Activated CD4-positive, alpha-beta T cell treated with anti-CD3 and anti-CD28 coated beads, Interleukin-2, Interleukin-6, amounts not matched to agents 100 ng/mL and 50 ng/mL, durations not matched to agents 16 hours and 8 hours (primary cell): ENCODE measurements around the gene DSCAML1.

Experiments
- DNase-seq: peaks from one replicate; pipeline ENCODE4 v3.0.0-alpha.2; 2020

Gene DSCAML1

DNA sequence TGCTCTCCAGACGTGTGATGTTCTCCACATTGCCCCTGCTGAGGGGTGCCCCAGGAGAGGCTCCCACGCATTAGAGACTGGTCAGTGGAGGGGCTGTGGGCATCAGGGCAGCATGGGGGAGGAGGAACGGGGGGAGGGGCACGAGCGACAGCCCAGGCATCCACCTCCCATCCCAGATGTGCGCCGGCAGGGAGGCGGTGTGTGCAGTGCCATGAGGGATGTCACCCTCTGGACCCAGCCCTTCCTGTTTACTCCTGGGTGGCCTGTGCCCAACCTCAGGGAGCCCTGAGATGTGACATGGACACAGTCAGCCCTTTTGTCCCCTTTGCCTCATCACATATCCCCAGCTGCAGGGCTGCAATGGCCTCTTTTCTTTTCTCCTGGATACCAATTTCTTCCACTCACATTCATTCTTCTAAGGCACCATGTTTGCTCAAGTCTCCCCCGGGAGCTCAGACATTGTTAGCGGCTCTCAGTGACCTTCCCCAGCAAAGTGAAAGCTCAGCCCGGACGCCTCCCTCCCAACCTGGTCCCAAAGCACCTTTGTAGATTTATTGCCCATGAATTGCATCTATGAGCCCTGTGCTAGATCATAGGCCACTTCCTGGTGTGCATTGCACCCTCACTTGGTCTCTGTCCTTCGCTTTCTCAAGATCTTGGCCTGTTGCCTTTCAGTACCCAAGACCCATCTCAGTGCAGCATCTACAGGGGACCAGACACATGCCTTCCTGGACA is 318.7 kb downstream of the DSCAML1 start:
- DNase-seq: no peak

DNA sequence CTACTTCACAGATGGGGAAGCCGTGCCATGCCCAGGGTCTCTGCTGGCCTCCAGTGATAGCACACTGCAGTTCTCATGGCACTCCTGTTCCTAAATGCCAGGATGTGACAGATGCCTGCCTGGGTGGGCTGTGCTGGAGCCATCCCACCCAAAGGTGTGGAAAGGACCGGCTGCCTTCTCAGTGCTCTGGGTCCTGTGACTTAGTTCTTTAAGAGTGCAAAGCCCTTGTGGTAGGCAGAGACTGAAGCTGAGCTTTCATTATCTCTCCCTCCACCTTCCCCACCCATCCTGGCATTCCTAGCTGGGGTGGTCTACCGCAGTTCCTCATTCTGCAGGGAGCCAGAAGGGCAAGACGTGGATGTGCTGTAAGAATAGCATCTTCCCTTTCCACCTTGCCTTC is 319.3 kb downstream of the DSCAML1 start:
- DNase-seq: no peak

DNA sequence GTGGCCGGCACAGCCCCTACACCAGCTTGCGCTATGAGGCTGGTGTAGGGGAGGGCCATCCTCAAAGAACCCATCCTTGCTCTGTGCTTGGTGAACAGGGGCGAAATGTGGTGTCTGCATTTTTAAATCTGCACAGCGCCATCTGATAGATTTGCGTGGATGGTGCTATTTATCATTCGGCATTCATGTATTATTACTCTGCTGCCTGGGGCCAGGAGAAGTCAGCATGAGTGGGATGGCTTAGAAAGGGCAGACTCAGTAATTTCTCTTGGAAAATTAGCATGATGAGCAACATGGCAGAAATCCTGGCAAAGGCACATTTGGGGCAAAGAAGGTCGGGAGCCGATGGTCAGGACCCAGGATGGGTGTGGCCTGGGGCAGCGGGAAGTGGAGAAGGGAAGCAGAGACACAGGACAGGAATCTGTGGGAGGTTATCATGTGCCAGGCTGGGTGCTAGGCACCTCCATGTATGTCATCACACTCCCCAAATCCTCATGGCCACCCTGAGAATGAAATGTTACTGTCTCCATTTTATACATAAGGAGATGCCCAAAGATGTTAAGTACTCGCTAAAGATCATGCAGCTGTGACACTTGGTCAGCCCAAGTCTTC is 320.4 kb downstream of the DSCAML1 start:
- no peak for DNase-seq

DNA sequence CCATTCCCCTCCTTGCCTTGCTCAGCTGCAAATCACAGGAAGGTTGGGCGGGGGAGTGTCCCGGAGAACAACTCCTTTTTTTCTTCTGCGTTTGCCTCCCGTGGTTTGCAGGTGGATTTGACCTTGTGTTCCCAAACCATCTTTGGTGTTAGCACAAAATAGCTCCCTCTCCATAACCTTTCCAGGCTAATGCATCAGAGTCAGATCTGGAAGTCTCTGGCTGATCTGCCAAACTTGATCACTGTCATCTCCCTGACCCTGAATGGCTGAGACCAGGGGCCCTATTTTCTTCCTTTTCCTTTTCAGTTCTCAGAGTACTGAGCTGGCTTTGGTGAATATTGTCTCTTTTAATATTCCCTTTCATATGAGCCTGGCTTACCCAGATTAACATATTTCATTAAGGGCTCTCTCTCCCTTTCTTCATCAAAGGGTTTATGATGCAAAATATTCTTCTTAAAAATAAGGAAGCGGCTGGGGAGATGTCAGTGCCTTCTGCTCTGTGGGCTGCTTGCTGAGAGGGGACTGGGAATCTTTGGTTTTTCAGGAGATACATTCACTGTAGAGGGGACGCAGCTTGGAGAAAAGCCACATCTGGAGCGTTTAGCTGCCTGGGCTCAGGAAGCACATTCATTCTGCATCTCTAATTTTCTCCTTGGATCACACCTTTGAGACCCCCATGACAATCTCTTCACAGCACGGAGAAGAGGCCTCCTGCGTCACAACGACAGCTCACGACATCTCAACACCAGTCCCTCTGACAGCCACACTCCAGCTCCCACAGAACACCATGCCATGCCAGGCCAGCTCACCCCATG is 321.1 kb downstream of the DSCAML1 start:
- DNase-seq: no peak

DNA sequence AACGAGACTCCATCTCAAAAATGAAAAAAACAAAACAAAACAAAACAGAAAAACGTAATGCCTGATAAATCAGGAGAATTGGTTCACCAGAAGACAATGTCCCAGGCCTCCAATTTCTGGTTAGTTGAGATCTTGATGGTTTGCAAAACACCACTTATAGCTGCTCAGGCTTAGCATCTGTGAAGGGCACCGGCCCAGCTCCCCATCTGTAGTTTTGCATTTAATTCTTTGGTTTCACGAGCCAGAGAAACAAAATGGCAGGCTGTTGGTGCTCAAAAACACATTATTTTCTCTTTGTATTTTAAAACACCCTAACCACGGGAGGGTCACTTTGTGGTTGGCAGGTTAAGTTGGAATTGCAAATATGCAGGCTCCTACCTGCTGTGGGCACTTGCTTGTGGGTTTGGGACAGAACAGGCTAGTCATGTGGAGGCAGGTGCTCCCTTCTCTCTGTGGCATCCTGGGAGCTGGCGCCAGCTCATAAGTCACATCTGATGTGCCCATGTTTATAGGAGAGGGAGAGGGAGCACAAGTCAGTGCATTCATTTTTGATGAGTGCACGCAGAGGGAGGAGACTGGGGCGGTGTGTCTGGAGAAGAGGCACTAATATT is 323.4 kb downstream of the DSCAML1 start:
- no peak for DNase-seq

DNA sequence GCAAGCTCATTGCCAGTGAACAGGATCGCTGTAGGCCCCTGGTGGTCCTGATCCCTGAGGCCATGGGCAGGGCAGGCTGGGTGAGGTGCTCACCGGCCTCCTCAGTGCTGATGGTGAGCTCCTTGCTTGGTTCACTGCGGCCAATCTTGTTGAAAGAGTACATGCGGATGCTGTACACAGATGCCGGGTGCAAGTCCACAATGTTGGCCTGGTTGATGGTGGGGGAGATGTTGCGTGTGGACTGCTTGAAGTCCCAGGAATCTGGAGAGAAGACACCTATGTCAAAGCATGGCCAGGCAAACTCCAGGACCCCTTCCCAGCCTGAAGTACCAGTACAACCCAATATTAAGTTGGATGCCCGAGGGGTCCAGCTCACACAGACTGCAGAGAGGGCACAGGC is 325.2 kb downstream of the DSCAML1 start:
- DNase-seq: no peak

DNA sequence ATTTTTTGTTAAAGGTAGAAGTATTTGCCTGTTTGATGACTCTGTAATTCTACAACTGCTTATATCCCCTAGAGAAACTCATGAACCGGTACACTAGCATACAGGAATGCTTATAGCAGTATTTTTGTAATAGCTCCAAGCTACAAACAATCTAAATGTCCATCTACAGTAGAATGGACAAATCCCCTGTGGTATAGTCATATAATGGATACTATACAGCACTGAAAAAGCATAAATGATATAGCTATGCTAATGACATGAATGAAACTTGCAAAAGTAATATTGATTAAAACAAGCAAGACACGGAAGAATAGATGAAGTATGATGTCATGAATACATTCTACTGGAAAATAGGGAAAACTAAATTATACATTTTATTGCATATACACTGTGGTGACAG is 326.4 kb downstream of the DSCAML1 start:
- no peak for DNase-seq

DNA sequence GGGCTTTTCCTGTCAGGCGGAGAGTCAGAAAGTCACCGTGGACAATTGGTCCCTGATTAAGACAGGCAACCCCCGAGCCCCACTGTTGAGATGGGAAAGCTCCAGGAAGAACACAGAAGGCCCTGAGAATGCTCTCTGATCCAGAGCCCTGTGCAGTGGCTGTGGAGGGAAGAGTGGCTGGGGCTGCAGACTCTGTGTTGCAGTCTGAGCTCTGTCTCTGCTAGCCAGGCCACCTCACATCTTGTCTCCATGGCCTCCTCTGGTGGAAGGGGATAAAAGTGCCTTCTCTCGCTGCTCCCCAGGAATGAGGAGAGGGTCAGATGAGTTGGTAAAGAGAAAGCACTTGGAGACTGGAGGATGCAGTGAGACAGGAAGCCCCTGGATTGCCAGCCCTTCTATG is 328.1 kb downstream of the DSCAML1 start:
- no peak for DNase-seq

DNA sequence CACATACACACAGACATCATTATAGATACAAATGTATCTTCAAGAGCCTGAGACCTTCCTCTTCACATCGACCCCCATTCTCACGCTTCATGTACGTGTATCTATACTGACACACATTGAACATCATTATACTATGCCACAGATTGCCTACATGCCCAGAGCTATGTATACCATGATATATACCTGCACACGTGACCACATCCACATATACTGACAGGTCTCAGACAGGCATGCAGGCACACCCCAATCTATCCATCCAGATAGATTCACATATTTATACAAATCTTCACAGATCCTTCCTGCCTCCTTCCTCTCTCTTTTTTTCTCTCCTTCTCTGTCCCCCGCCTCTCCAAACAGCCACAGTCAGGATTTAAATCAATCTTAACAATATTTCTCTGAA is 329.2 kb downstream of the DSCAML1 start:
- no peak for DNase-seq

DNA sequence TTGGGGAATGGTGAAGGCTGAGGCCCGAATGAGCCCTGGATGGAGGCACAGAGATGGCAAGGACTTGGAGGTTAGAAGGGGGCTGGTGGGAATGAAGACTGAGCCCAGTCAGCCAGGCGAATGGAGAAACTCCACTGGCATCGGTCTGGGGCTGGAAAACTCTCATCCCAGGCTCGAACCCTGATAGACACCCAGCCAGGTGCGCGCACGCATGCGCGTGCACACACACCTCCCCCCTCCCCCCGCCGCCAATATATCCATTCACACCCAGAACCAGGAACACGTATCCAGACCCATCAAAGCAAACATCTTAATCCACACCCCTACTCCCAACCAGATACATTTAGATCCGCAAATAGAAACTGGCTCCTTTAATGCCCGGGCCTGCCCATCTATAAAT is 330.1 kb downstream of the DSCAML1 start:
- no peak for DNase-seq

DNA sequence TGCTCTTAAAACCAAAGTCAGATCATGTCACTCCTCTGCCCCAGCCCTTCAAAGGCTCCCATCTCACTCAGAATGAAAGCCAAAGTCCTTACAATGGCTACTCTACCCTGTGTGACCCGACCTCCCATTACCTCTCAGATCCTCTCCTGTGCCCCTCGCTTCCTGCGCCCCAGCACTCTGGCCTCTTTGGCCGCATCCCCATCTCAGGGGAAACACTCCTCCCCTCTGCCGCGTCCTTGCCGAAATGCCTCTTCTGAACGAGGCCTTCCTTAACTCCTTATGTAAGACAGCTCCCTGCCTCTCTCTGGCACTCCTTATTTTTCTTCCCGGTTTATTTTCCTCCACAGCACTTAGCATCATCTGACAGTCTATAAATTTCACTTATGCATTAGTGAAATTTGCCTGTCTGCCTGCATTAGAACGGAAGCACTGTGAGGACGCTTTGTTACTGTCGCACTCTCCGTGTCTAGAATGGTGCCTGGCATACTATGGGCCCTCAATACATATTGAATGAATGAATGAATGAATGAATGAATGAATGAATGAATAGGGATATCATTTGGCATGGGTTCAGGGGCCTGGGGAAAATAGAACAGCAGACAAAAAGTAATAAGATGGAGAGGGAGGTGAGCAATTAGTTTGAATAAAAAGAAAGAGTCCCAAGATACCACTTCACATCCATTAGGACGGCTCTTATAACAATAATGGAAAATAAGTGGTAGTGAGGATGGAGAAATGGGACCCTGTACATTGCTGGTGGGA is 331.6 kb downstream of the DSCAML1 start:
- no peak for DNase-seq

DNA sequence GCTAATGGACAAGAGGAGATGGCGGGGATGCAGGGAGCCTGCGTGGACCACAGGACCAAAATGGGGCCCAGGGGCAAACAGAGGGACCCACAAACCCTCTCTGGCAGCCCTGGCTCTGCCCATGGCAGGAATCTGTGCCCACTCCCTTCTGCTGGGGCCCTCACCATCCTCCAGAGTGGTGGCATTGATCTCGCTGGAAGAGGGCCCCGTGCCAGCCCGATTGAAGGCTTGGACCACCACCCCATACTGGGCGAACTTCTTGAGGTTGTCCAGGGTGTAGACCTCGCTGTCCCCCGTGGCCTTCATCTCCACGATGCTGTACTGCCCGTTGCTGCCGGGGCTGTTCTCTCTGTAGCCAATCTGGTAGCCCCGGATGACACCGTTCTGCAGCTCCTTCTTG is 332.2 kb downstream of the DSCAML1 start:
- DNase-seq: no peak

DNA sequence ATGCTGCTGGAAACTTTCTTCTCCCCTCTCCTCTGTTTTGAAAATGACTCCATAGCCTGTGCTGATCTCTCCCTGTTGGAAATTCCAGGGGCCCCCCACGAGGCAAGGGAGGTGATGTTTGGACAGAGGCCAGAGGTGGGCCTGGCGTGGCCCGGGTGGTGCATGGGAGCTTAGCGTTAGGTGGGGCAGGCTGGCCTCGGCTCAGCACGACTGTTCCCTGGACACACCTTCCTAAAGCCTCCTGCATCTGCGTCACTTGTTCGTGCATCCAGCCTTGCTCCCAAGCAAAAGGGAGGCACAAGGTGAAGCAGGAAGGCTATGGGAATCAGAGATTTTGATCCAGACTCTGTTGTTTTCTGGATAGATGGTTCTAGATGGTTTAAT is 334.2 kb downstream of the DSCAML1 start:
- DNase-seq: no peak

DNA sequence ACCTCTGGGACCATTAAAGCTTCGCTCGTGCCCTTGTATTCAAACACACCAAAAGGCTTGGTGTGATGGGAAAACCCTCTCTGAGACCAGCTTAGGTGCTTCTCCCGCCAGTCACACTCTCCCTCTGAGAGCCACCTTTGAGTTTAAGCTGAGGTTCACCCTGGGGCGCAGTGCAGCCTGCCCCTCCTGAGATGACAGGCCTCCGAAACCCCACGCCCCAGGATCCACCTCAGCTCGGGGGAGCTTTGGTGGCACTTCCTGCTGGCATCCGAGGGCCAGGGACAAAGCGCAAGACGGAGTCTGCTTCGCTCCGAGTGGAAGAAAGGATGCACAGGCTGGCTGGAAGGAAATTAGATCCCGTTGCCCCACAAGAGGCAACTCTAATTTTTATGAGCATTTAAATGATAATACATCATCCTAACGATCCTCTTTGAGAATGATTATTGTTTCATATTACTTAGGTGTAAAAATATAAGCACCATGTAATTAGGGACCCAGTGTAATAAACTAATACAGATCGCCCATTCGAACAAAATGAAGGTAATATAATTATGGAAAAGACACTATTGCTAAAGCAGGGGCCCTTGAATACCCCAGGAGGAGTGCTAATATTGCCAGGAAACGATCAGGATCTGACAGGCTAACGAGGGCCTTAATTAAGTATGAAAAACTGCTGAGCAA is 334.7 kb downstream of the DSCAML1 start:
- DNase-seq: no peak

DNA sequence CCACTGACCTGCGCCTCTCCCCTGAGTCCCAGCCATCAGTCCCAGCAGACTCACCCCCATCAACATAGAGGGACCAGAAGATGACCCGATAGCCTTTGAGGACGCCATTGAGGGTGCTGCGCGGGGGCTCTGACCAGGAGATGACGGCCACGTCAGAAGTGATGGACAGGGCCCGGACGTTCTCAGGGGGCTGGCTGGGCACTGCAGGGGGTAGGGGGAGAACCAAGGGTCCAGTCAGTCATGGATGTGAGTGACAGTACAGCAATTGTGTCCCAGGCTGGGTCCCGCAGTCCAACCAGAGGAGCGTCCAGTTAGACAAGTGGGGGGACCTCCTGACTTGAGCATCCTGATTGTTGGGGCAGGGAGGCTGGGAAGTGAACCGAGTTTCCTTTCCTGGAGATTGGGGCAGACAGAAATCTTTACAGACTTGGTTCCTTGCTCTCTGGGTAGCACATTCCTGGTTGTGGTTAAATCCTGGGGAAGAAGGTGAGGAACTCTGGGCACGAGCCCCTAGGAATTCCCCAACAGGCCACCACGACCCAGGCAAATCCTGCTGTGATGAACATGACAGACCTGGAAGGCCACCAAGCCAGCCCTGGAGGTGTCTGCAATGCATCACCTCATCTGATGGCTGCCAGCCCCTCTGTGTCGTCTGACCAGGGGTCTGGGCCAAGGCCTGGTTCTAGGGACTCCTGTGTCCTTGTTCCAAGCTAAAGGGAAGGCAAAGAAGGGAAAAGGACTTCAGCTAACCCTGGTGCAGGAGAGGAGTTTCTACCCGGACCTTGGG is 335.4 kb downstream of the DSCAML1 start:
- DNase-seq: no peak

DNA sequence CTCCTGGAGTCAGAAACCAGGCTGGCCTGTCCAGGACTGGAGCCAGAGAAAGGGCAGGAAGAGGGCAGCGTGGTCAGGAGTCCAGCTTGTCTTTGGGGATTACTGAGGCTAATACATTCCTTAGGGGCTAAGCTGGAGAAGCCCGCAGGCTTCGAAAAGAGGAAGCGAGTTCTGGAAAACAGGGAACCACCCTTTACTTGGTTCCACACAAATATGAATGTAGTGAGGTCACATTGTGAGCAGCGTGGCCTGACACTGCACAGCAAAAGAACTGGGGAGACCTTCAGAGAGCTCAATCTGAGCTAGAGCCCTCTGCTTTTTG is 337.1 kb downstream of the DSCAML1 start:
- DNase-seq: no peak

DNA sequence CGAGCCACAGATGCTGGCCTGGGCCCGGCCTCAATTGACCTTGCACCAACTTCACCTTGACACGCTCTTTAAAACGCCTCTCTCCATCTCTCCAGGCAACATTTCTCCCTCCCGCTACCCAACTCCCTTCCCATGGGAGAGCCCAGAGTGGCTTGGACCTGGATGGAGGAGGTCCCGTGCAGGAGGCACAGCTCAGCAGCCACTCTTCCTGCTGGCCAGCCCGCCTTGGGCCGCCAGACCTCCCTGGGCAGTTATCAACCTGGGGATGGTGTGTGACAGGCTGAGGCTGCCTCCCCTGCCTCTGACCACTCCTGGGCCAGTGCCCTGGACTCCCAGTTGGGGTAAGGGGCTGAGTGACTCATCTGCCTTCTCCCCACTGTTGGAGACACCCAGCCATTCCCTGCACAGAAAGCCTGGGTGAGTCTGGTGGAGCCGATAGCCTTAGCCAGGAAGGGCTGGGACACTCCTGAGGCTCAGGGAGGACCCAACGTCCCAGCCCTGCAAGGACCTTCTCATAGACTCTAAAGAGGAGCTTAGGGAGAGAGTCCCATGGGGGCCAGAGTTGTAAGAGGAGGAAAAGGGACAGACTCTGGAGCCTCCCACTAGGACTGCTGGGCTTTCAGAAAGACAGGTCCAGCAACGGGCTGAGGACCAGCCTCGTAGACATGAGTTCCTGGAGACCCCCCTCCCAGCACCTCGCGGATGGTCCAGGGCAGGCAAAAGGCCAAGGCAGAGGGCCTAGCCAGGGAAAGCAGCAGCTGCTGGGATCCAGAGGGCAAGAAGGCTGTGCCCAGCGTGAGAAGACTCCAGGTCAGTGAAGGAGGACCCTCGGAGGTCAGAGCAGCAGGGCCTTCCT is 337.7 kb downstream of the DSCAML1 start:
- no peak for DNase-seq

DNA sequence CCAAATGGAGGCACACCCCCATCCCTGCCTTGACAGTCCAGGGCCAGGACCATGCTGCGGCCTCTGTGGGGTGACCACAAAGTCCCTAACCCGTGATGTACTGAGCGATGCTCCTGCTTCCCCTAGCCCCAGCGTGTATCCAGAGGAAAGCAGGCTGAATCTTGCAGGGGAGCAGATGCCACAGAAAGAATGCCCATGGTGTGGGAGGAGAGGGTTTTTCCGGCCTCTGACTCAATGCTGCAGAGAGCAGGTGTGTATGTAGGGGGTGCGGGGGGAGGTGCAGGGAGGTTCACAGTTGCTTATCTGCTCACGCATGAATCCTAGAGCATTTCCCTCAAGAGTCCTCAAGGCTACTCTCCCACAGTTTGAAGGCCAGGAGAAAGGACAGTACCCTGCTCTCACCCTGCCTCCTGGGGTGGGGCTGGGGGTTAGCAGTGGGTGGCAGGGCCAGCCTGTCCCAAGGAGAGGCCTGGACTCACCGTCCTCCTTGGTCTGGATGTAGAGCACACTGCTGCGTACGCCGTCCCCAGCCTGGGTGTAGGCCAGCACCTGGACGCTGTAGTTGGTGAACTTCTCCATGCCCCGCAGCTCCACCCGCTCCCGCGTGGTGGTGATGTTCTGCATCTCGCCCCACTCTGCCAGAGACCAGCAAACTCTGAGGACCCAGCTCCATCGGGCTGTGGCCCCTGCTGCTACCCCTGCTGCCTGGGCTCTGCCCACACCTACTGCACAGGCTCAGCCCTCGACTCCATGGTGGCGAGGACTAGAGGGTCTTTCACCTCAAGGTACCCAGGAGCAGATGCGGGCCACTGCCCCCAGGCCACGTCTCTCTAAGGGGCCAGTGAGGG is 338.5 kb downstream of the DSCAML1 start:
- DNase-seq: peak; percentile 32

DNA sequence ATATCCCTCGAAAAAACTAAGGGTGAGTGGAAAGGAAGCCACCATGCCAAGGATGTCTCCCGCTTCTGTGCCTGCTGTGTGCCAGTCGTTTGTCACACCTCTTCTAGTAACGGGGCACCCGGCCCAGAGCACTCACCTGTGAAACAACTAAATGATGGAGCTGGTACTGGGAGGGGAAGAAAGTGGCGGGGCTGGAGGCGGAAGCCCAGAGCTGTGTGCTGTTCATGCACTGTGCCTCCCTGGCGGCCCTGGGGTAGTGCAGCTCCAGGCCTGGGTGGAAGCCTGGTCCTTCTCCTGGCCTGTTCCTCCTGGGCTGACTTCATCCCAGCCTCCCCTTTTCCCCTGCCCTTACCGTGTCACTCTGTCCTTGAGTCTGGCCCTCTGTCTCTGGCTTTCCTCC is 339.2 kb downstream of the DSCAML1 start:
- DNase-seq: no peak
